HepG2 (cell line): ENCODE measurements around the gene DDX31. TPM values are rescaled to one million over a fixed set of nuclear protein-coding genes. Genes with fewer than 3 reads are reported as not detected.

Source experiments
- POLR2G ChIP-seq: fragments of 200-400 bp; formaldehyde crosslinking; IDR thresholded peaks from 2 replicates; pipeline ENCODE4 v1.6.1; 2018; ENCODE audit warnings: mild to moderate bottlenecking, low read depth, low read length, moderate library complexity
- UBTF ChIP-seq: sonication (generic); formaldehyde crosslinking; IDR thresholded peaks from 2 replicates; pipeline ENCODE4 v1.4.0; 2020; ENCODE audit warnings: mild to moderate bottlenecking, missing genetic modification reagents
- ZFP62 ChIP-seq: sonication (generic); formaldehyde crosslinking; IDR thresholded peaks from 2 replicates; pipeline ENCODE4 v1.4.0; 2020; ENCODE audit warnings: missing genetic modification reagents
- ZMYM2 ChIP-seq: sonication (generic); formaldehyde crosslinking; IDR thresholded peaks from 2 replicates; pipeline ENCODE4 v1.8.0; 2022; ENCODE audit warnings: mild to moderate bottlenecking, missing genetic modification reagents
- ZNF234 ChIP-seq: sonication (generic); formaldehyde crosslinking; conservative IDR thresholded peaks from 2 replicates; pipeline ENCODE4 v1.5.1; 2020; ENCODE audit warnings: mild to moderate bottlenecking, missing genetic modification reagents
- ZNF563 ChIP-seq: sonication (generic); formaldehyde crosslinking; IDR thresholded peaks from 2 replicates; pipeline ENCODE4 v1.8.0; 2022; ENCODE audit warnings: mild to moderate bottlenecking, moderate library complexity, missing genetic modification reagents
- ZNF891 ChIP-seq: sonication (generic); formaldehyde crosslinking; IDR thresholded peaks from 2 replicates; pipeline ENCODE4 v1.5.0; 2020; ENCODE audit warnings: mild to moderate bottlenecking, missing genetic modification reagents
- polyA plus RNA-seq, 8 experiments: library from polyadenylated mRNA; depleted of rRNA in 3 of 8; stranded (reverse) in 7 of 8; unstranded in 1 of 8; fragments of >200 nt; fragmentation: Illumina TruSeq in 4 of 8; extraction: Trizol in 4 of 8; gene quantifications; 2 replicates each; pipeline versions ENCODE4 v1.2.1 to v1.2.3, GENCODE V29; 2011 to 2016; ENCODE audit warnings: low read depth in 4 of 8, missing spikeins in 1 of 8, mixed read lengths in 1 of 8; ENCODE audit not compliant: insufficient read depth in 1 of 8
- total RNA-seq, 5 experiments: library from RNA; depleted of rRNA; stranded (reverse); fragments of >200 nt; fragmentation: Illumina TruSeq; extraction: Trizol; gene quantifications; 2 replicates each; pipeline ENCODE4 v1.2.3, GENCODE V29; 2016; ENCODE audit warnings: low read depth in 1 of 5
- TF ChIP-seq, protein P1 (sequence below): sonication (generic); formaldehyde crosslinking; IDR thresholded peaks from 2 replicates; pipeline ENCODE4 v1.4.0; 2020; ENCODE audit warnings: missing genetic modification reagents
- TF ChIP-seq, protein P2 (sequence below): sonication (generic); formaldehyde crosslinking; conservative IDR thresholded peaks from 2 replicates; pipeline ENCODE4 v1.4.0; 2020; ENCODE audit warnings: missing genetic modification reagents
- TF ChIP-seq, protein P3 (sequence below): IDR thresholded peaks from 2 replicates; pipeline ENCODE4 v1.6.1; 2016; ENCODE audit warnings: mild to moderate bottlenecking

Gene DDX31
- total and polyA plus RNA-seq, 2 of the 13 experiments (the other 11 are each of a cell fraction or from before 2014, with no cell fraction given), result 11.4 to 16.3 TPM

- TF ChIP-seq, protein P1, sequence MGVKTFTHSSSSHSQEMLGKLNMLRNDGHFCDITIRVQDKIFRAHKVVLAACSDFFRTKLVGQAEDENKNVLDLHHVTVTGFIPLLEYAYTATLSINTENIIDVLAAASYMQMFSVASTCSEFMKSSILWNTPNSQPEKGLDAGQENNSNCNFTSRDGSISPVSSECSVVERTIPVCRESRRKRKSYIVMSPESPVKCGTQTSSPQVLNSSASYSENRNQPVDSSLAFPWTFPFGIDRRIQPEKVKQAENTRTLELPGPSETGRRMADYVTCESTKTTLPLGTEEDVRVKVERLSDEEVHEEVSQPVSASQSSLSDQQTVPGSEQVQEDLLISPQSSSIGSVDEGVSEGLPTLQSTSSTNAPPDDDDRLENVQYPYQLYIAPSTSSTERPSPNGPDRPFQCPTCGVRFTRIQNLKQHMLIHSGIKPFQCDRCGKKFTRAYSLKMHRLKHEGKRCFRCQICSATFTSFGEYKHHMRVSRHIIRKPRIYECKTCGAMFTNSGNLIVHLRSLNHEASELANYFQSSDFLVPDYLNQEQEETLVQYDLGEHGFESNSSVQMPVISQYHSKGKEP (CRISPR knock-in tag), result no peak
- TF ChIP-seq ZNF234 (CRISPR knock-in tag), result no peak
- no peak for TF ChIP-seq ZFP62
- no peak for TF ChIP-seq UBTF
- no peak for TF ChIP-seq ZNF563
- no peak for TF ChIP-seq ZNF891 (CRISPR knock-in tag)
- no peak for TF ChIP-seq POLR2G
- no peak for TF ChIP-seq ZMYM2 (CRISPR knock-in tag)
- TF ChIP-seq, protein P2, sequence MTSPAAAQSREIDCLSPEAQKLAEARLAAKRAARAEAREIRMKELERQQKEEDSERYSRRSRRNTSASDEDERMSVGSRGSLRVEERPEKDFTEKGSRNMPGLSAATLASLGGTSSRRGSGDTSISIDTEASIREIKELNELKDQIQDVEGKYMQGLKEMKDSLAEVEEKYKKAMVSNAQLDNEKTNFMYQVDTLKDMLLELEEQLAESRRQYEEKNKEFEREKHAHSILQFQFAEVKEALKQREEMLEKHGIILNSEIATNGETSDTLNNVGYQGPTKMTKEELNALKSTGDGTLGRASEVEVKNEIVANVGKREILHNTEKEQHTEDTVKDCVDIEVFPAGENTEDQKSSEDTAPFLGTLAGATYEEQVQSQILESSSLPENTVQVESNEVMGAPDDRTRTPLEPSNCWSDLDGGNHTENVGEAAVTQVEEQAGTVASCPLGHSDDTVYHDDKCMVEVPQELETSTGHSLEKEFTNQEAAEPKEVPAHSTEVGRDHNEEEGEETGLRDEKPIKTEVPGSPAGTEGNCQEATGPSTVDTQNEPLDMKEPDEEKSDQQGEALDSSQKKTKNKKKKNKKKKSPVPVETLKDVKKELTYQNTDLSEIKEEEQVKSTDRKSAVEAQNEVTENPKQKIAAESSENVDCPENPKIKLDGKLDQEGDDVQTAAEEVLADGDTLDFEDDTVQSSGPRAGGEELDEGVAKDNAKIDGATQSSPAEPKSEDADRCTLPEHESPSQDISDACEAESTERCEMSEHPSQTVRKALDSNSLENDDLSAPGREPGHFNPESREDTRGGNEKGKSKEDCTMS, result no peak
- TF ChIP-seq, protein P3, sequence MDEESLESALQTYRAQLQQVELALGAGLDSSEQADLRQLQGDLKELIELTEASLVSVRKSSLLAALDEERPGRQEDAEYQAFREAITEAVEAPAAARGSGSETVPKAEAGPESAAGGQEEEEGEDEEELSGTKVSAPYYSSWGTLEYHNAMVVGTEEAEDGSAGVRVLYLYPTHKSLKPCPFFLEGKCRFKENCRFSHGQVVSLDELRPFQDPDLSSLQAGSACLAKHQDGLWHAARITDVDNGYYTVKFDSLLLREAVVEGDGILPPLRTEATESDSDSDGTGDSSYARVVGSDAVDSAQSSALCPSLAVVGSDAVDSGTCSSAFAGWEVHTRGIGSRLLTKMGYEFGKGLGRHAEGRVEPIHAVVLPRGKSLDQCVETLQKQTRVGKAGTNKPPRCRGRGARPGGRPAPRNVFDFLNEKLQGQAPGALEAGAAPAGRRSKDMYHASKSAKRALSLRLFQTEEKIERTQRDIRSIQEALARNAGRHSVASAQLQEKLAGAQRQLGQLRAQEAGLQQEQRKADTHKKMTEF, result no peak
Observed at GRCh38 chr9:132712753-132713152, 43.0 kb upstream of the DDX31 start (continued).
